K562 (cell line): ENCODE data around the gene BMAL2. TPM values are rescaled to one million over a fixed set of nuclear protein-coding genes. Genes with fewer than 3 reads are reported as not detected.

Experiments
- ATAC-seq: fragments of 200-7000 bp; cut with Tn5 transposase; 3 replicates; pipeline ENCODE4 v1.9.1; 2020; ENCODE audit warnings: moderate library complexity
- BruUV-seq: library from RNA; stranded (reverse); fragments of 400-500 nt; replicated peaks from 2 replicates; lab custom pipeline; 2021; lab: Mats Ljungman, UMichigan
- CTCF ChIA-PET: fragments of 300-600 bp; formaldehyde crosslinking; extraction: SDS; loops from one replicate; lab custom pipeline; 2021; ENCODE audit warnings: low intra/inter-chr PET ratio; lab: Yijun Ruan, JAX
- POLR2A ChIA-PET: fragments of 300-600, 350-650 bp; sonication (Branson Sonifier 250); formaldehyde crosslinking; extraction: SDS; loops from one replicate; lab custom pipeline; 2021; ENCODE audit warnings: antibody characterized with exemption, inconsistent platforms; lab: Yijun Ruan, JAX
- DNase-seq, 4 experiments: peaks; one replicate each; pipeline versions ENCODE4 v3.0.0 to v3.0.0-alpha.2; 2011 to 2018; ENCODE audit warnings: low spot score in 3 of 4, mixed read lengths in 3 of 4; ENCODE audit errors: extremely low read depth in 1 of 4
- FAIRE-seq: peaks from 2 replicates; lab custom pipeline; 2011; peaks lifted over from hg19 to GRCh38; lab: Jason Lieb, UNC
- H2AFZ ChIP-seq: 2 replicates; pipeline ENCODE4 v1.6.0; 2011; ENCODE audit warnings: low read depth, low read length, control low read depth, inconsistent platforms
- H3K27ac ChIP-seq: fragments of 200-600 bp; 3 replicates; pipeline ENCODE4 v1.8.0; 2011; ENCODE audit warnings: low read depth, mild to moderate bottlenecking, control low read depth, inconsistent platforms, low read length, moderate library complexity, mixed read lengths; ENCODE audit errors: extremely low read depth
- H3K27me3 ChIP-seq, 2 experiments: fragments of 300-600 bp in 1 of 2; 2 replicates in 1 of 2; 3 replicates in 1 of 2; pipeline versions ENCODE4 v1.6.0 to v1.8.0; 2011; ENCODE audit warnings: inconsistent platforms in 2 of 2, low read length in 2 of 2, mild to moderate bottlenecking in 1 of 2, mixed read lengths in 1 of 2, moderate library complexity in 1 of 2; ENCODE audit not compliant: control insufficient read depth in 2 of 2, insufficient read depth in 2 of 2
- H3K36me3 ChIP-seq: fragments of 300-600 bp; 3 replicates; pipeline ENCODE4 v1.8.0; 2011; ENCODE audit warnings: mild to moderate bottlenecking, low read length, inconsistent platforms; ENCODE audit not compliant: control insufficient read depth, insufficient read depth
- H3K4me1 ChIP-seq, 2 experiments: fragments of 200-600 bp in 1 of 2; replicated peaks in 1 of 2; 2 replicates in 1 of 2; 3 replicates in 1 of 2; pipeline versions ENCODE4 v1.5.1 to v1.8.0; 2011; ENCODE audit warnings: inconsistent platforms in 2 of 2, low read length in 2 of 2, mild to moderate bottlenecking in 1 of 2, mixed read lengths in 1 of 2, moderate library complexity in 1 of 2; ENCODE audit not compliant: control insufficient read depth in 2 of 2, insufficient read depth in 2 of 2
- H3K4me2 ChIP-seq: 2 replicates; pipeline ENCODE4 v1.6.1; 2011; ENCODE audit warnings: low read length, control low read depth, inconsistent platforms, mixed read lengths; ENCODE audit not compliant: insufficient read depth
- H3K4me3 ChIP-seq: fragments of 200-600 bp; sonication (generic), shearing (Covaris generic); 2 replicates; pipeline ENCODE4 v1.5.1; 2016; ENCODE audit warnings: control low read depth, inconsistent platforms
- H3K79me2 ChIP-seq: fragments of 200-600 bp; 3 replicates; pipeline ENCODE4 v1.8.0; 2011; ENCODE audit warnings: low read length, inconsistent platforms; ENCODE audit not compliant: control insufficient read depth, insufficient read depth
- H3K9ac ChIP-seq, 2 experiments: 2 replicates each; pipeline versions ENCODE4 v1.6.0 to v1.6.1; 2011; ENCODE audit warnings: low read depth in 2 of 2, low read length in 2 of 2, control low read depth in 1 of 2, inconsistent platforms in 1 of 2, mild to moderate bottlenecking in 1 of 2, mixed read lengths in 1 of 2; ENCODE audit not compliant: insufficient read depth in 1 of 2
- H3K9me1 ChIP-seq: one replicate; pipeline ENCODE4 v1.6.0; 2011; ENCODE audit warnings: inconsistent platforms, mild to moderate bottlenecking, low read length, moderate library complexity; ENCODE audit not compliant: control insufficient read depth, insufficient read depth
- H3K9me3 ChIP-seq: replicated peaks from 2 replicates; pipeline ENCODE4 v1.5.1; 2011; ENCODE audit warnings: low read depth, low read length, inconsistent platforms; ENCODE audit not compliant: control insufficient read depth, insufficient read depth
- H4K20me1 ChIP-seq: replicated peaks from 2 replicates; pipeline ENCODE4 v1.6.1; 2011; ENCODE audit warnings: low read length, inconsistent platforms, mixed read lengths; ENCODE audit not compliant: control insufficient read depth, insufficient read depth
- DEAF1 ChIP-seq: fragments of 450-650 bp; formaldehyde crosslinking; IDR thresholded peaks from 2 replicates; pipeline ENCODE4 v1.4.0; 2020; ENCODE audit warnings: mild to moderate bottlenecking, moderate library complexity
- WGBS: fragments of 100-300 bp; shearing (Covaris generic); methylation state at CpG from one replicate; pipeline ENCODE4 v1.1.6; 2016; ENCODE audit warnings: low coverage, mixed read lengths; ENCODE audit not compliant: insufficient coverage; ENCODE audit errors: missing lambda C conversion rate; 5-methylcytosine and 5-hydroxymethylcytosine counted together
- in situ Hi-C: fragments of 300-500 bp; cut with MboI; formaldehyde crosslinking; loops from 4 replicates; pipeline ENCODE4 v1.15.0; 2018; ENCODE audit warnings: inconsistent platforms, mixed read lengths
- intact Hi-C: fragments of 100-400 bp; cut with micrococcal nuclease; formaldehyde crosslinking; loops from 2 replicates; pipeline ENCODE4 v1.14.2; 2022
- polyA plus RNA-seq, 8 experiments: library from polyadenylated mRNA; depleted of rRNA in 4 of 8; stranded (reverse) in 5 of 8; unstranded in 3 of 8; fragments of >200 nt; fragmentation: Nextera tagmentation in 2 of 8; fragmentation: Illumina TruSeq in 1 of 8; extraction: Ambion mirVana in 2 of 8; extraction: Trizol in 1 of 8; gene quantifications; 2 replicates each; pipeline versions ENCODE4 v1.2.1 to v1.2.3, GENCODE V29; 2011 to 2014; ENCODE audit warnings: inconsistent platforms in 1 of 8, missing spikeins in 1 of 8
- total RNA-seq, 7 experiments: library from RNA; depleted of rRNA in 6 of 7; stranded (reverse); fragments of >200 nt in 6 of 7; fragmentation: Illumina TruSeq in 2 of 7; extraction: Trizol in 2 of 7; gene quantifications; 2 replicates each; pipeline versions ENCODE4 v1.2.1 to v1.2.3, GENCODE V29; 2011 to 2021; ENCODE audit warnings: low replicate concordance in 1 of 7
- TF ChIP-seq, protein P1 (sequence below): sonication (generic); IDR thresholded peaks from 2 replicates; pipeline ENCODE4 v1.6.1; 2016

BMAL2 gene
- total and polyA plus RNA-seq, 9 of the 15 experiments (the other 6 are each of a cell fraction or from before 2014, with no cell fraction given): 0.01 to 1.1 (median 0.50) TPM

GRCh38 chr12:27290501-27291168 is 42.0 kb upstream of the BMAL2 start:
- no peaks in the 10 kb centered on the region for H3K36me3 ChIP-seq
- H4K20me1 ChIP-seq: no peaks in the 10 kb centered on the region
- DNase-seq (no peak), FAIRE-seq (no peak), ATAC-seq (no peak)
- H3K79me2 ChIP-seq: no peaks in the 10 kb centered on the region
- H2AFZ ChIP-seq: no peak overlapping the region
- H3K9me3 ChIP-seq: no peaks in the 10 kb centered on the region
- intact Hi-C loops: no loop called here
- ChIA-PET CTCF (no interaction called here), POLR2A (no interaction called here)
- H3K4me1 ChIP-seq: no peaks in the 10 kb centered on the region
- no TSS peak for BruUV-seq
- H3K9me1 ChIP-seq: no peaks in the 10 kb centered on the region
- H3K27ac ChIP-seq: no peak overlapping the region
- no peak overlapping the region for H3K4me2 ChIP-seq
- WGBS: 6% methylated on average over 4 of the region's 4 CpGs
- TF ChIP-seq DEAF1 (CRISPR knock-in tag): no peak
- TF ChIP-seq, protein P1, sequence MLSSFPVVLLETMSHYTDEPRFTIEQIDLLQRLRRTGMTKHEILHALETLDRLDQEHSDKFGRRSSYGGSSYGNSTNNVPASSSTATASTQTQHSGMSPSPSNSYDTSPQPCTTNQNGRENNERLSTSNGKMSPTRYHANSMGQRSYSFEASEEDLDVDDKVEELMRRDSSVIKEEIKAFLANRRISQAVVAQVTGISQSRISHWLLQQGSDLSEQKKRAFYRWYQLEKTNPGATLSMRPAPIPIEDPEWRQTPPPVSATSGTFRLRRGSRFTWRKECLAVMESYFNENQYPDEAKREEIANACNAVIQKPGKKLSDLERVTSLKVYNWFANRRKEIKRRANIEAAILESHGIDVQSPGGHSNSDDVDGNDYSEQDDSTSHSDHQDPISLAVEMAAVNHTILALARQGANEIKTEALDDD: 0 out of 2 replicates have a peak, but pooled peaks have one; percentile 19
- in situ Hi-C loops: no loop called here
- no peaks in the 10 kb centered on the region for H3K27me3 ChIP-seq
- H3K9ac ChIP-seq: no peak overlapping the region
- H3K4me3 ChIP-seq: no peak overlapping the region
